Midbrain (tissue), 1 donor: ENCODE data around the gene GOLGA3.

Experiments
- DNase-seq: peaks from one replicate; lab custom pipeline; 2025; lab: John Stamatoyannopoulos, UW

The GOLGA3 gene

DNA sequence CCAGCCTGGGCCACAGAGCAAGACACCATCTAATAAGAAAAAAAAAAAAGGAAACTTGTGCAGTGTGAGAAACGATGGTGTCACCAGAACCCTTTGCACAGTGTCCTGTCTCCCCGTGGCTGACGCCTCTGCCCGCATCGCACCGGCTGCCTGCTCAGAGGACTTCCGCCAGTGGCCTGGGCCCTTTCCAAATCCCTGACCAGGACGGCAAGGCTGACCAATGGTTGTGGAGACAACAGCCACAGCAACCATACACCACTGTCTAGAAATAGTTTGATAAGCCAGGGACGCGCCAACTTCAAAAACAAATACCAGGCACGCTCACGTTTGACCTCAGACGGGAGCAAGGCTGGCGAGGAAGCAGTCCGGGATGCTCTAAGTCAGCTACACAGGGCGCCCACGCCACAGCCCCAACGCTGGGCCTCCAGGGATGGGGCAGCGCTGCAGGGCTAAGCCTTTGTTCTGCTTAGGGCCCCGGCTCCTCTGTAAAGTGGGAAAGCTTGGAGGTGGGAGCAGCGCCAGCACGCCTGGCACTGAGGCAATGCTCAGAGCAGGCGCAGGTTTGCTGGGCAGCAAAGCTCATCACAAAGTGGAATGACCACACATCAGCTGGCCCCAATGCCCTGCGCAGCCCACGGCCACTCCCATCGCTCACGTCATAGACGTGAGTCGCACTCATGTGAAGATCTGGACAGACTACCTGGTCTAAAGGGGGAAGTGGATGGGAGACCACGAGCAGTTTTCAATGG is 105.5 kb downstream of the GOLGA3 start:
- no peak for DNase-seq

GRCh38 chr12:132720606-132721345 is 107.9 kb downstream of the GOLGA3 start:
- no peak for DNase-seq

DNA sequence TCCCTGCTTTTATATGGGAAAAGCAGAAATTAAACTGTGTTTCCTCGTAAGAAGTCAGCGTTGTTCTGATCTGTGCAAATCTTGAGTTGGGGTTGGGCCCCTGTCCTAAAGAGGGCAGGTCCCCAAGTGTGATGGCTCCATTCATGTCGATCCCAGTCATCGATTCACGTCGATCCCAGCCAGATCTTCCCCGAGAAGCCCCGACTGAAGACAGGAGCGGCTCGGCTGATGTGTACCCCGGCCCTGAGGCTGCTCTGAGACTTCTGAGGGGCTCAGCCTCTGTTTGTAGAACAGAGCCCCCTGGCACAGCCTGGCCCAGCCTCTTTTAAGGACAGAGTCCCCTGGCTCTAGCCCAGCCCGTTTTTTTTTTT is 108.7 kb downstream of the GOLGA3 start:
- DNase-seq, result no peak

GRCh38 chr12:132719141-132719953 is 109.3 kb downstream of the GOLGA3 start:
- no peak for DNase-seq
